ENCODE measurements around the gene KCNIP1.
"Not testable (repeated sequence)": the region's sequence is repeated elsewhere in the genome, so short reads cannot be mapped to it uniquely, and the experiment has no call there.

Gene KCNIP1

GRCh38 chr5:170757182-170757601 lies 253.4 kb downstream of the KCNIP1 start:
- no peak for DNase-seq

- DNase-seq: no peak
These were observed 253.8 kb downstream of the KCNIP1 start for GRCh38 chr5:170757669-170758068.

- DNase-seq: no peak
These were observed 254.7 kb downstream of the KCNIP1 start for GRCh38 chr5:170758481-170758880.

GRCh38 chr5:170760113-170760512 lies 256.3 kb downstream of the KCNIP1 start:
- no peak for DNase-seq

GRCh38 chr5:170761048-170761707 lies 257.4 kb downstream of the KCNIP1 start:
- no peak for DNase-seq

GRCh38 chr5:170761708-170762066 lies 257.9 kb downstream of the KCNIP1 start:
- no peak for DNase-seq

GRCh38 chr5:170762298-170762697 lies 258.5 kb downstream of the KCNIP1 start:
- DNase-seq: not testable (repeated sequence)

GRCh38 chr5:170765868-170766267 lies 262.0 kb downstream of the KCNIP1 start:
- DNase-seq: not testable (repeated sequence)

GRCh38 chr5:170769246-170769645 lies 265.4 kb downstream of the KCNIP1 start:
- DNase-seq: no peak

GRCh38 chr5:170769898-170770416 lies 266.1 kb downstream of the KCNIP1 start:
- DNase-seq: no peak

- DNase-seq: no peak
These were observed 267.7 kb downstream of the KCNIP1 start for GRCh38 chr5:170771496-170771895.

GRCh38 chr5:170773024-170773985 lies 269.5 kb downstream of the KCNIP1 start:
- DNase-seq: no peak

GRCh38 chr5:170774831-170775230 lies 271.0 kb downstream of the KCNIP1 start:
- DNase-seq: no peak

- no peak for DNase-seq
These were observed 278.1 kb downstream of the KCNIP1 start for GRCh38 chr5:170781946-170782345.

- DNase-seq: no peak
These were observed 278.6 kb downstream of the KCNIP1 start for GRCh38 chr5:170782438-170782837.

- no peak for DNase-seq
These were observed 279.9 kb downstream of the KCNIP1 start, which contains the start of gene GABRP for GRCh38 chr5:170783498-170784247. Gene GABRP, plus strand, starts transcription at chr5:170783725. Its CDS starts 4,891 bp downstream, at chr5:170788616.

GRCh38 chr5:170785416-170785815 lies 281.6 kb downstream of the KCNIP1 start:
- no peak for DNase-seq

Measured in activated CD4-positive, alpha-beta T cell treated with anti-CD3 and anti-CD28 coated beads, Interleukin-2, amount 50 U/mL, for 16 hours (primary cell).